ENCODE data around the gene ADD1. TPM values are rescaled to one million over a fixed set of nuclear protein-coding genes. Genes with fewer than 3 reads are reported as not detected.

ADD1 gene
- total RNA-seq, 1 experiment from 2014 or later, result 163 TPM

DNA sequence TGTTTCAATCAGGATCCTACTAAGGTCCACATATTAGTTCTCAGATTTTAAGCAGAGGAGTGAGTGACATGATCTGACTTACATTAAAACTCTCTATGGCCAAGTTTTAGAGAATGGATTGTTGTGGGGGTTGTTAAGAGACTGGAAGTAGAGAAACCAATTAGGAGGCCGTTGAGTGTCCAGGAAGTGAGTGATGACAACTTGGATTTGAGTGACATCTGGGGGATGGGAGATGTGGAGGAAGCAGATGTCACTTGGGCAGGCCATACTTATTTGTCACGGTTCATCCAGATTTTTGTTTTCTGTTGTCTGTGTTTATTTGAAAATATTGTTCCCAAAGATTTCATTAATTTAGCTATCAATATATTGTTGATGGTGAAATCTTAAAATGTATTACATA lies 28.3 kb downstream of the ADD1 start:
- H4K8ac ChIP-seq (replicated peaks; ENCODE audit: insufficient read length, low read depth, low read length), result no peak overlapping the region
- no peaks in the 10 kb centered on the region for H3K27me3 Mint-ChIP-seq (ENCODE audit: low read depth)
- no peak overlapping the region for H2BK120ac ChIP-seq (ENCODE audit: low read depth, low read length, poor library complexity, severe bottlenecking)
- peaks cover 13% of the 10 kb centered on the region for H3K79me1 ChIP-seq (ENCODE audit: insufficient read depth, low read depth, low read length, poor library complexity, severe bottlenecking)
- H4K5ac ChIP-seq (ENCODE audit: insufficient read length, low read depth, low read length), result no peak overlapping the region
- no peak overlapping the region for H3K23ac ChIP-seq (ENCODE audit: insufficient read length, low read depth, low read length)
- no peak overlapping the region for H2AK5ac ChIP-seq (ENCODE audit: insufficient read length, low read length)
- no peaks in the 10 kb centered on the region for H3K23me2 ChIP-seq (ENCODE audit: insufficient read length, low read depth, low read length, poor library complexity, severe bottlenecking)
- H3K56ac ChIP-seq (ENCODE audit: insufficient read length, low read depth, low read length), result no peak overlapping the region
- no peak overlapping the region for H3K4ac ChIP-seq (ENCODE audit: low read depth, low read length)
- H4K20me1 ChIP-seq (ENCODE audit: control insufficient read depth, insufficient read depth, insufficient read length), result no peaks in the 10 kb centered on the region
- no peak overlapping the region for H3K14ac ChIP-seq (ENCODE audit: insufficient read depth, low read length)
- no peak overlapping the region for H2BK15ac ChIP-seq (ENCODE audit: low read depth, low read length)
- no peak overlapping the region for H2BK20ac ChIP-seq (ENCODE audit: low read depth, low read length, poor library complexity, severe bottlenecking)
- H3K9ac ChIP-seq (ENCODE audit: extremely low read depth, insufficient read length, low read length), result no peak overlapping the region
- H3K36me3 Mint-ChIP-seq (ENCODE audit: insufficient read depth in 1 of 3, low read depth in 3 of 3), result peaks cover 3 to 12% (median 8%) of the 10 kb centered on the region in 3 experiments; a peak in 6 of 7 replicates
- no peak for DNase-seq
- peaks cover 26 to 47% of the 10 kb centered on the region in 2 experiments for H3K4me1 Mint-ChIP-seq
- TF ChIP-seq, protein P1, sequence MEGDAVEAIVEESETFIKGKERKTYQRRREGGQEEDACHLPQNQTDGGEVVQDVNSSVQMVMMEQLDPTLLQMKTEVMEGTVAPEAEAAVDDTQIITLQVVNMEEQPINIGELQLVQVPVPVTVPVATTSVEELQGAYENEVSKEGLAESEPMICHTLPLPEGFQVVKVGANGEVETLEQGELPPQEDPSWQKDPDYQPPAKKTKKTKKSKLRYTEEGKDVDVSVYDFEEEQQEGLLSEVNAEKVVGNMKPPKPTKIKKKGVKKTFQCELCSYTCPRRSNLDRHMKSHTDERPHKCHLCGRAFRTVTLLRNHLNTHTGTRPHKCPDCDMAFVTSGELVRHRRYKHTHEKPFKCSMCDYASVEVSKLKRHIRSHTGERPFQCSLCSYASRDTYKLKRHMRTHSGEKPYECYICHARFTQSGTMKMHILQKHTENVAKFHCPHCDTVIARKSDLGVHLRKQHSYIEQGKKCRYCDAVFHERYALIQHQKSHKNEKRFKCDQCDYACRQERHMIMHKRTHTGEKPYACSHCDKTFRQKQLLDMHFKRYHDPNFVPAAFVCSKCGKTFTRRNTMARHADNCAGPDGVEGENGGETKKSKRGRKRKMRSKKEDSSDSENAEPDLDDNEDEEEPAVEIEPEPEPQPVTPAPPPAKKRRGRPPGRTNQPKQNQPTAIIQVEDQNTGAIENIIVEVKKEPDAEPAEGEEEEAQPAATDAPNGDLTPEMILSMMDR (conservative IDR thresholded peaks at IDR 0.05), result no peak
- no CpG with 5 or more reads among the region's 2 CpGs for WGBS (ENCODE audit: extremely low coverage, insufficient read length, low lambda C conversion rate)
- H3K9me3 Mint-ChIP-seq, result no peaks in the 10 kb centered on the region
- peaks cover 18% of the 10 kb centered on the region; the same call in 1 of the 2 replicates for H3K79me2 ChIP-seq (ENCODE audit: insufficient read depth, low read length)
- H4K91ac ChIP-seq (ENCODE audit: insufficient read length, low read depth, low read length), result no peak overlapping the region
- H3K27ac Mint-ChIP-seq, result no peak overlapping the region
- H2BK12ac ChIP-seq (ENCODE audit: insufficient read length, low read depth, low read length), result no peak overlapping the region
- H2AFZ ChIP-seq (ENCODE audit: low read length), result no peak overlapping the region
- no peak overlapping the region for H3K18ac ChIP-seq (ENCODE audit: insufficient read length, low read depth, low read length)
- H3T11ph ChIP-seq (ENCODE audit: low read length), result no peak overlapping the region
- no peaks in the 10 kb centered on the region for H3K9me3 ChIP-seq (ENCODE audit: control insufficient read depth, low read depth, low read length)
- no peak overlapping the region for H3K4me2 ChIP-seq (ENCODE audit: insufficient read depth, insufficient read length, low read length)
- no peak overlapping the region for H3K27ac ChIP-seq (ENCODE audit: insufficient read length, low read depth, low read length)
- H3K4me3 Mint-ChIP-seq, result no peak overlapping the region
- H3K27me3 ChIP-seq (ENCODE audit: insufficient read depth, low read length), result no peaks in the 10 kb centered on the region
- H3K4me1 ChIP-seq (ENCODE audit: insufficient read depth, low read length), result peaks cover 2% of the 10 kb centered on the region; the same call in 1 of the 2 replicates
- no peak overlapping the region for H2BK5ac ChIP-seq (ENCODE audit: insufficient read length, low read length)
